Neural cell (in vitro differentiated cells): ENCODE measurements around the gene KLRB1. TPM values are rescaled to one million over a fixed set of nuclear protein-coding genes. Genes with fewer than 3 reads are reported as not detected.
"Not testable (repeated sequence)": the region's sequence is repeated elsewhere in the genome, so short reads cannot be mapped to it uniquely, and the experiment has no call there.

Experiments used
- H2AFZ ChIP-seq: fragments of 200-600, 300-800 bp; sonication (generic), shearing (Covaris generic); 2 replicates; pipeline ENCODE4 v1.6.0; 2014; ENCODE audit warnings: low read depth, mild to moderate bottlenecking, antibody characterized with exemption, low read length, moderate library complexity
- H3F3A ChIP-seq: fragments of 200-600 bp; shearing (Covaris generic); 2 replicates; pipeline ENCODE4 v1.6.1; 2016; ENCODE audit warnings: mild to moderate bottlenecking, moderate library complexity, mixed read lengths, antibody characterized with exemption, low read length; ENCODE audit not compliant: insufficient read depth, poor library complexity, severe bottlenecking
- H3K27ac ChIP-seq: fragments of 200-600, 300-800 bp; sonication (generic), shearing (Covaris generic); 2 replicates; pipeline ENCODE4 v1.5.1; 2014; ENCODE audit warnings: mild to moderate bottlenecking, low read length, moderate library complexity
- H3K27me3 ChIP-seq: fragments of 300-800, 200-600 bp; sonication (generic), shearing (Covaris generic); 2 replicates; pipeline ENCODE4 v1.6.0; 2014; ENCODE audit warnings: mild to moderate bottlenecking, low read depth, low read length, moderate library complexity; ENCODE audit not compliant: insufficient read depth
- H3K36me3 ChIP-seq: fragments of 300-800, 200-600 bp; sonication (generic), shearing (Covaris generic); 2 replicates; pipeline ENCODE4 v1.5.1; 2014; ENCODE audit warnings: mild to moderate bottlenecking, antibody characterized with exemption, low read length, moderate library complexity; ENCODE audit not compliant: insufficient read depth
- H3K4me2 ChIP-seq: fragments of 300-800, 200-600 bp; sonication (generic), shearing (Covaris generic); 2 replicates; pipeline ENCODE4 v1.6.0; 2014; ENCODE audit warnings: mild to moderate bottlenecking, low read length
- H3K4me3 ChIP-seq: fragments of 300-800, 200-600 bp; sonication (generic), shearing (Covaris generic); 2 replicates; pipeline ENCODE4 v1.5.1; 2014; ENCODE audit warnings: mild to moderate bottlenecking, low read length, moderate library complexity
- H3K79me2 ChIP-seq: fragments of 200-600 bp; shearing (Covaris generic); replicated peaks from 2 replicates; pipeline ENCODE4 v1.6.0; 2014; ENCODE audit warnings: mild to moderate bottlenecking, low read length, moderate library complexity; ENCODE audit not compliant: insufficient read depth
- H3K9ac ChIP-seq: fragments of 300-800, 200-600 bp; sonication (generic), shearing (Covaris generic); 2 replicates; pipeline ENCODE4 v1.6.1; 2016; ENCODE audit warnings: mild to moderate bottlenecking, low read length, mixed read lengths
- H3K9me2 ChIP-seq: fragments of 200-600 bp; shearing (Covaris generic); 2 replicates; pipeline ENCODE4 v1.6.1; 2016; ENCODE audit warnings: mild to moderate bottlenecking, low read length, mixed read lengths; ENCODE audit not compliant: insufficient read depth
- H3K9me3 ChIP-seq: fragments of 200-600, 300-800 bp; sonication (generic), shearing (Covaris generic); 2 replicates; pipeline ENCODE4 v1.6.1; 2016; ENCODE audit warnings: mild to moderate bottlenecking, mixed run types, low read length, moderate library complexity, mixed read lengths
- H4K20me1 ChIP-seq: fragments of 200-600 bp; shearing (Covaris generic); 2 replicates; pipeline ENCODE4 v1.6.1; 2016; ENCODE audit warnings: mild to moderate bottlenecking, mixed run types; ENCODE audit not compliant: insufficient read depth
- EP300 ChIP-seq: fragments of 450-650 bp; conservative IDR thresholded peaks from 2 replicates; pipeline ENCODE4 v1.6.1; 2014; ENCODE audit warnings: antibody characterized with exemption, mild to moderate bottlenecking, moderate library complexity; ENCODE audit not compliant: poor library complexity, severe bottlenecking
- EZH2 ChIP-seq: fragments of 200-600, 300-800 bp; shearing (Covaris generic), sonication (generic); IDR thresholded peaks from 2 replicates; pipeline ENCODE4 v1.6.1; 2014; ENCODE audit warnings: antibody characterized with exemption, low read length, borderline replicate concordance, mild to moderate bottlenecking; ENCODE audit not compliant: insufficient read depth, poor library complexity, severe bottlenecking
- MXI1 ChIP-seq: fragments of 450-650 bp; conservative IDR thresholded peaks from 2 replicates; pipeline ENCODE4 v1.6.1; 2014; ENCODE audit warnings: antibody characterized with exemption, mild to moderate bottlenecking; ENCODE audit not compliant: poor library complexity, severe bottlenecking
- POLR2AphosphoS5 ChIP-seq: IDR thresholded peaks from 2 replicates; pipeline ENCODE4 v1.6.1; 2012
- RAD21 ChIP-seq: fragments of 450-650 bp; conservative IDR thresholded peaks from 2 replicates; pipeline ENCODE4 v1.6.1; 2014; ENCODE audit warnings: antibody characterized with exemption, mild to moderate bottlenecking, moderate library complexity
- SMC3 ChIP-seq: fragments of 450-650 bp; conservative IDR thresholded peaks from 2 replicates; pipeline ENCODE4 v1.6.1; 2014; ENCODE audit warnings: antibody characterized with exemption, mild to moderate bottlenecking, moderate library complexity; ENCODE audit not compliant: poor library complexity
- TAF1 ChIP-seq: IDR thresholded peaks from 2 replicates; pipeline ENCODE4 v1.6.1; 2012; ENCODE audit warnings: low read depth
- polyA plus RNA-seq: library from polyadenylated mRNA; depleted of rRNA; stranded (reverse); fragments of >200 nt; gene quantifications from 2 replicates; pipeline ENCODE4 v1.2.3, GENCODE V29; 2014
- TF ChIP-seq, protein P1 (sequence below): IDR thresholded peaks from 2 replicates; pipeline ENCODE4 v1.6.1; 2012; ENCODE audit warnings: borderline replicate concordance
- TF ChIP-seq, protein P2 (sequence below): fragments of 450-650 bp; IDR thresholded peaks from 2 replicates; pipeline ENCODE4 v1.5.1; 2014; ENCODE audit warnings: antibody characterized with exemption, mild to moderate bottlenecking, moderate library complexity; ENCODE audit not compliant: poor library complexity, severe bottlenecking

The KLRB1 gene
- polyA plus RNA-seq, 1 donor from 2014 or later, result not detected

DNA sequence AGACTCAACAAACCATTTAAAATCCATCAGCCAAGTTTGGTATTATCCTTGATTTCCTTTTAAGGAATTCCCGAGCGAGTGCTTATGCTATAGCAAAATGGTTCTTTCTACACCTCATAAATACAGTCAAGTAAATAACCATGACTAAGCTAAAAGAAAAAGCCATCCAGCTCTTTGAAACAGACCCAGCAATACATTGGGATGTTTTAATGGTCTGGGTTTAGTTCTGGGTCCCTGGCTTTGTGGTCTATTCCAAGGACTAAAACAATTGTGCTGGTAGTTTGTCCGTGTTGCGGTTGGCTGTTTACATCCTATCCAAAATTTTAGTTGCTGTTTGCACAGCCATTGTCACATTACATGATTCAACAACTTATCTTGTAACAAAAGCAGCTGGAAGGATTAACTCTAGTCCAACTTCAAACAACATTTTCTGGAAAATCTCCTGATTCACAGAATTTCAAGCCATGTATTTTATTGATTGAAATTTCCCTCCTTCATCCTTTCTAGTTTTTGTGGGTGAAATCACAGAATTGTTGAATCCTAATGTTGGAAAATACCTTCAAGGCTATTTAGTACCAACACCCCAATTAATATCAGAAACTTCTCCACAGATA is 19.6 kb downstream of the KLRB1 start:
- Histone ChIP-seq H3K36me3 (no peaks in the 10 kb centered on the region), H3K9ac (no peak overlapping the region), H3K27me3 (no peaks in the 10 kb centered on the region), H3K9me3 (no peaks in the 10 kb centered on the region), H2AFZ (no peak overlapping the region), H3K4me2 (no peak overlapping the region), H4K20me1 (no peaks in the 10 kb centered on the region), H3K79me2 (no peaks in the 10 kb centered on the region), H3K4me3 (no peak overlapping the region), H3F3A (no peaks in the 10 kb centered on the region), H3K27ac (no peak overlapping the region), H3K9me2 (no peaks in the 10 kb centered on the region)
- no peak for TF ChIP-seq SMC3
- no peak for TF ChIP-seq RAD21
- TF ChIP-seq, protein P1, sequence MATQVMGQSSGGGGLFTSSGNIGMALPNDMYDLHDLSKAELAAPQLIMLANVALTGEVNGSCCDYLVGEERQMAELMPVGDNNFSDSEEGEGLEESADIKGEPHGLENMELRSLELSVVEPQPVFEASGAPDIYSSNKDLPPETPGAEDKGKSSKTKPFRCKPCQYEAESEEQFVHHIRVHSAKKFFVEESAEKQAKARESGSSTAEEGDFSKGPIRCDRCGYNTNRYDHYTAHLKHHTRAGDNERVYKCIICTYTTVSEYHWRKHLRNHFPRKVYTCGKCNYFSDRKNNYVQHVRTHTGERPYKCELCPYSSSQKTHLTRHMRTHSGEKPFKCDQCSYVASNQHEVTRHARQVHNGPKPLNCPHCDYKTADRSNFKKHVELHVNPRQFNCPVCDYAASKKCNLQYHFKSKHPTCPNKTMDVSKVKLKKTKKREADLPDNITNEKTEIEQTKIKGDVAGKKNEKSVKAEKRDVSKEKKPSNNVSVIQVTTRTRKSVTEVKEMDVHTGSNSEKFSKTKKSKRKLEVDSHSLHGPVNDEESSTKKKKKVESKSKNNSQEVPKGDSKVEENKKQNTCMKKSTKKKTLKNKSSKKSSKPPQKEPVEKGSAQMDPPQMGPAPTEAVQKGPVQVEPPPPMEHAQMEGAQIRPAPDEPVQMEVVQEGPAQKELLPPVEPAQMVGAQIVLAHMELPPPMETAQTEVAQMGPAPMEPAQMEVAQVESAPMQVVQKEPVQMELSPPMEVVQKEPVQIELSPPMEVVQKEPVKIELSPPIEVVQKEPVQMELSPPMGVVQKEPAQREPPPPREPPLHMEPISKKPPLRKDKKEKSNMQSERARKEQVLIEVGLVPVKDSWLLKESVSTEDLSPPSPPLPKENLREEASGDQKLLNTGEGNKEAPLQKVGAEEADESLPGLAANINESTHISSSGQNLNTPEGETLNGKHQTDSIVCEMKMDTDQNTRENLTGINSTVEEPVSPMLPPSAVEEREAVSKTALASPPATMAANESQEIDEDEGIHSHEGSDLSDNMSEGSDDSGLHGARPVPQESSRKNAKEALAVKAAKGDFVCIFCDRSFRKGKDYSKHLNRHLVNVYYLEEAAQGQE, result no peak
- no peak for TF ChIP-seq TAF1
- no peak for TF ChIP-seq EP300
- TF ChIP-seq POLR2AphosphoS5, result no peak
- no peak for TF ChIP-seq EZH2
- no peak for TF ChIP-seq MXI1
- TF ChIP-seq, protein P2, sequence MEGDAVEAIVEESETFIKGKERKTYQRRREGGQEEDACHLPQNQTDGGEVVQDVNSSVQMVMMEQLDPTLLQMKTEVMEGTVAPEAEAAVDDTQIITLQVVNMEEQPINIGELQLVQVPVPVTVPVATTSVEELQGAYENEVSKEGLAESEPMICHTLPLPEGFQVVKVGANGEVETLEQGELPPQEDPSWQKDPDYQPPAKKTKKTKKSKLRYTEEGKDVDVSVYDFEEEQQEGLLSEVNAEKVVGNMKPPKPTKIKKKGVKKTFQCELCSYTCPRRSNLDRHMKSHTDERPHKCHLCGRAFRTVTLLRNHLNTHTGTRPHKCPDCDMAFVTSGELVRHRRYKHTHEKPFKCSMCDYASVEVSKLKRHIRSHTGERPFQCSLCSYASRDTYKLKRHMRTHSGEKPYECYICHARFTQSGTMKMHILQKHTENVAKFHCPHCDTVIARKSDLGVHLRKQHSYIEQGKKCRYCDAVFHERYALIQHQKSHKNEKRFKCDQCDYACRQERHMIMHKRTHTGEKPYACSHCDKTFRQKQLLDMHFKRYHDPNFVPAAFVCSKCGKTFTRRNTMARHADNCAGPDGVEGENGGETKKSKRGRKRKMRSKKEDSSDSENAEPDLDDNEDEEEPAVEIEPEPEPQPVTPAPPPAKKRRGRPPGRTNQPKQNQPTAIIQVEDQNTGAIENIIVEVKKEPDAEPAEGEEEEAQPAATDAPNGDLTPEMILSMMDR, result no peak

DNA sequence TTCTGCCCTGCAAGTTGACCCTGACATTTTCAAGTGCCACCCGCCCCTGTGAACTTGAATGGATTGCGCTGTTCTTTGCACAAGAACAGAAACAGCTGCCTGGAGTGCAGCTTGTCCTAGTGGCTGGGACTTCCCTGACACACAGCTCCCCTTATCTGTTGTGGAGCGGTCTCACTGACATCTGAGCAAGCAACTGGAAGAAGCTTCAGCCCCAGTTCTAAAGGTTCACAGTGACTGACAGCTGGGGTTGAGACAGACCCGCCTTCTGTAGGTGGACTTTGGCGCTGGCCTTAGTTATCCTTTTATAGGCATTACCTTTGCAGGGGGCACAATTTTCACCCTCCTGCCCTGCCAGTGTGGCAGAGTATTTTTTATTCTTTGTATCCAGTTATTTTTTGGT is 30.0 kb downstream of the KLRB1 start:
- not testable (repeated sequence) for H3F3A ChIP-seq, H3K4me3 ChIP-seq, H3K9me3 ChIP-seq, H4K20me1 ChIP-seq, H3K27ac ChIP-seq, H3K9ac ChIP-seq, H3K79me2 ChIP-seq, H3K9me2 ChIP-seq, H2AFZ ChIP-seq, H3K4me2 ChIP-seq, H3K27me3 ChIP-seq, H3K36me3 ChIP-seq

DNA sequence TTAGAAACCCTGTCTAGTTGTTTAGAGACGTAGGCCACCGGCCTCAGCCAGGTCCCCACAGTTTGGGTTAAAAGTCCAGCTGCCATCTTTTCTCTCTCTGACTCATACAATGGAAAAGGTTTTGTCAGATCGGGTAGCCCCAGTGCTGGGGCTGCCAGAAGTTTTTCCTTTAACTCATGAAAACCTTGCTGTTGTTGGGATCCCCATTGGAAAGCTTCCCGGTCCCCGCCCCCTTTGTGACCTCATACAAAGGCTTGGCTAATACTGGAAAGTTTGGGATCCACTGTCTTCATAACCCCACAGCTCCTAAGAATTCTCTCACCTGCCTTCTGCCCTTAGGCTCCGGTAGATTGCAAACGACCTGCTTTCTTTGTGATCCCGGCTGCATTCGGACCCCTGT is 40.6 kb downstream of the KLRB1 start:
- not testable (repeated sequence) for H3K36me3 ChIP-seq, H3K4me2 ChIP-seq, H2AFZ ChIP-seq, H3K9ac ChIP-seq, H3K9me2 ChIP-seq, H3K27me3 ChIP-seq, H3K79me2 ChIP-seq, H3K9me3 ChIP-seq, H4K20me1 ChIP-seq, H3K27ac ChIP-seq, H3F3A ChIP-seq, H3K4me3 ChIP-seq

DNA sequence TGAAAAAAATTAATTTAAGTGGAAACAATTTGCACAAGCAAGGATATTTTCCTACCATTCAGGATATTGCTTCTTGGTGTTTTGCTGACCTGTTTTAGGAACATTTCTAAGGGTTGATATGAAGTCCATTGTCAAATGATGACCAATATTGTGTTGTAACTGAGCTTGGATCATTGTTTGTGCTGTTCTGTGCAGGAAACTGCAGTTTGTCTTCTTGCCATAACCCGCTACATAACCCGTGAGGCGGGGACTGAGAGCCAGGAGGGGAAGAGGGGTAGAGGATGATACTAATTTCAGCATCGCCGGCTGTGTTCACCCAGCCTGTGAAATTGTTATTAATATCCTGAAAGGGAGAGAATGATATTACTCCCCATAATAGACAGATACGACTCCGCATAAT is 41.6 kb downstream of the KLRB1 start:
- not testable (repeated sequence) for H3K4me2 ChIP-seq

DNA sequence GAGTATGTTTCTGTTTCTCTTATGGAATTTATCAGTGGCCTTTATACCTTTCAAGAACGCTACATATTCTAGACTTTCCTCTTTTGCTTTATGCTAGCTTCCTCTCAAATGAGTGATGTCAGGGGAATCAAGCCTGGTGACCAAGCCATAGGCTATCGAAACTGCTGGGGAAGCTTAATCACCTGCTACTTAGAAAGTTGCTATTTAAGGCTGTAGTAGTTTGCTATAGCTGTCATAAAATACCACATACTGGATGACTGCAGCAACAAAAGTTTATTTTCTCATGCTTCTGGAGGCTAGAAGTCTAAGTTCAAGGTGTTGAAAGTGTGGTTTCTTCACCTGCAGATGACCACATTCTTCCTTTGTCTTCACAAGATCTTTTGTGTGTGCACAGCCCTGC is 43.3 kb downstream of the KLRB1 start:
- H3K9me2 ChIP-seq, H4K20me1 ChIP-seq, H3K27me3 ChIP-seq, H3K27ac ChIP-seq, H3K4me3 ChIP-seq, H3K36me3 ChIP-seq, H3F3A ChIP-seq, H3K4me2 ChIP-seq, H2AFZ ChIP-seq, H3K9ac ChIP-seq, H3K9me3 ChIP-seq, H3K79me2 ChIP-seq: not testable (repeated sequence)

More for the DNA sequence above, 41.6 kb downstream of the KLRB1 start:
- H3K4me3 ChIP-seq, H3F3A ChIP-seq, H3K27ac ChIP-seq, H3K27me3 ChIP-seq, H4K20me1 ChIP-seq, H3K79me2 ChIP-seq, H2AFZ ChIP-seq, H3K9me3 ChIP-seq, H3K36me3 ChIP-seq, H3K9me2 ChIP-seq, H3K9ac ChIP-seq: not testable (repeated sequence)
